GM21717 (cell line): ENCODE measurements around the gene GPATCH2.

Experiments used
- ATAC-seq: cut with Tn5 transposase; IDR thresholded peaks from one replicate; pipeline ENCODE4 v1.9.1; 2021; ENCODE audit warnings: mild to moderate bottlenecking, moderate library complexity; ENCODE audit not compliant: unreplicated experiment

GPATCH2 gene

DNA sequence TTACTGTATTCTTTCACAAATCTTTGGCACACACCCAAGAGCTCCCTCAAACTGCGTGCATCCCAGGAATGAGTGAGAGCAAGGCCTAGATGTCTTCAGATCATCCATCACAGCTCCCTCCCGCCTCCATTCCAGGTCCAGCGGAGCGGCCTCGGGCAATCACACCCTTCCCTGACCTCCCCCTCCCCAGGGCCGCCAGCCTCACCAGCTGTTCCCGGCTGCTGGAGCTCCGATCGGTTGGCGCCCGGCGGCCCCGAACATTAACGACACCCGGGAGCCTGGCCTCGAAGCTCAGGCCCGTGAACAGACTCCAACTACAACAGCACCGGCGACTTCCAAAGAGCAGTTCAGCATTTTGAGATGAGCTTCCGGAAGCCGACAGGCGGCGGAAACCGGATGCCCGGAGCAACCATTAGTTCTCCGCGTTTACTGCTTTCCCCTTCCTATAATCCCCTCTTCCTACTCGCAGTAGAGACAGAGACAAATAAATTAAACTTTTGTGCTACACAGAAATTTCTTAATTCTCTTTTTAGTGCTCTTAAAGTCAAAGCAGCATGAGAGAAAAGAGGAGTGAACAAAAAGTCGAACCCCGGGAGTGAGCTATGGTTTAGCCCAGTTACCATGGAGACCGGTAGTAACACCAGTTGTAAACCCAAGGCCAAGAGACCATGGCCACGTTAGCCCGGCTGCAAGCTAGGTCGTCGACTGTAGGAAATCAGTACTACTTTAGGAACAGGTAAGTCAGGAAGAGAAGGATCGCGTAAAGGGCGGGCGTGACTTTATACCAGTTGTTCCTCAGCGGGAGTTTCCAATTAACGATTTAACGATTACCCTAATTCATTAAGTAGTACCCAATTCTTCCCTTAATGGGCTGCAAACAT lies at the start of gene GPATCH2, which contains the start of gene SPATA17:
Gene GPATCH2, minus strand, starts transcription at position 380 of the 881 bp plus-strand sequence. Its CDS starts 119 bp downstream, at position 261.
Gene SPATA17, plus strand, starts transcription at position 634 of the 881 bp plus-strand sequence. Its CDS starts 35 bp downstream, at position 669.
- peak; percentile 99 for ATAC-seq

DNA sequence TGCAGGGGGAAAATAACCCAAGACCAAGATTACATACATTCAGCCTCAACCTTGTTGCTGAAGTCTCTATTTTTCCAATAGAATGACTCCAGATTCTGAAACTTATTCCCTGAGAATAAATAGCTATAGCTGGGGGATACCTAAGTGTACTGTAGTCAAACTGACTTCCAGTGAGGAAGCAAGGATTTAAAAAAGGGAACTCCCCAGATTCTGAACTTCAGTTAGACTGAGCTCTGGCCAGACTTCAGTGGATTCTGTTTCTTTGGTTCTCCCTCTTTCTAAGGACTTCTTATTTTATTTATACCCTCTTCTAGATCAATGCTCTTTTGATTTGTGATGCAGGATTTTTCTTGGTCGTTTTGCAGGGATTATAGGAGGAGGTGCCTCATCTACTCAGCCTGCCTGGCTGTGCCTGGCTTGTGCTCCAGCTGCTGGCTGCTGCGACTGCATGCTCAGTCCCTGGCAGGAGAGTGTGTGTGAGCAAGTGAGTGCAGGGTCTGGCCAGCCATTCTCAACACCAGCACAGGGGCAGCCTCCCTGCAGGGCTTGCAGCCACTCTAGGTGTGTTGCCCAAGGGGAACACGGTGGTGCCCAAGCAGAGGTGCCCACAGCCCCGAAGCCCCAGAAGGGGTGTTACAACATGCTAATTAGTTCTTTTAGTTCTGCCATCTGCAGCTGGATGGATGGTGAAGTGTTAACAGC lies 43.3 kb upstream of the GPATCH2 start:
- ATAC-seq: no peak

DNA sequence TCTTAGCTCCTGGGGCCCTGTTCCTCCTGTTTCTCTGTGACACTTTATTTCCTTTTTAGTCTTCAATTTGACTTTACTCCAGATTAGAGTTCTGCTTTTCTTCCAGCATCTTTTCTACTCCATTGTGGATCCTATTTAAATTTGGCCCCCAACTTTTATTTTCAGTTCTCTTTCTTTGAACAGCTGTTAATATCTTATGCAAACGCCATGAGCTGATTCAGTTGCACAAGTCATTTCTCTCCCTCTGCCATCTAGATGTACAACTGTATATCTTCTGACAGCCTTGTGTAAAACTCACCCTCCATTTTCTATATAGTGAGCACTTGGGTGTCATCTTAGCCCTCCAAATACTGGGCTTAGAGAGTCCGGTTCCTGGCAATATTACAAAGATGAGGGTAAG lies 42.5 kb upstream of the GPATCH2 start:
- ATAC-seq: peak; percentile 81

DNA sequence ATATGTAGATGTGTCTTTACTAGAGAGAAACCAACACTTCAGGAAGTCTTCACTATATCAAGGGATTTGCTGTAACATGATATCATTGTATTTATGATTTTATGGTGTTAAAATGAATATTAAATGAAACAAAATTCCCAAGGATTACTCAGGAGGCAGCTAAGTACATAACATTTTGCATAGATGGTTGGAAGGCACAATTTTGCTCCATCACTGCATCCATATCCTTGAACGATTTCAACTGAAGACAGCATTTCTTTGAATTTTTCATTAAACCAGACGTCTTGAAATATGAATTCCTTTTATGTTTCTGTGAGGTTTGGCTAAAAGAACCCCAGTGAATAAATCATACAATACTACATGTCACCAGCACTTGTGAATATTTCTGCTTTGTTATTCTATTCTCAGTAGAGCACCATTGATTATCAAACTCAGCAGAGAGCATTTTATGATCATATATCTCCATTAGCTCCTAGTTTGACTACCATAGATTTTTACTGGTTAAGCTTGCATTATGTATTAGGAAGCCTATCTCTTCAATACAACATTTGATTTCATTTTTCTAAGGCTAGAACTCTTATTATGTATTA lies 37.6 kb upstream of the GPATCH2 start:
- ATAC-seq: no peak

GRCh38 chr1:217661407-217661806 lies 30.5 kb upstream of the GPATCH2 start:
- ATAC-seq: peak; percentile 46

DNA sequence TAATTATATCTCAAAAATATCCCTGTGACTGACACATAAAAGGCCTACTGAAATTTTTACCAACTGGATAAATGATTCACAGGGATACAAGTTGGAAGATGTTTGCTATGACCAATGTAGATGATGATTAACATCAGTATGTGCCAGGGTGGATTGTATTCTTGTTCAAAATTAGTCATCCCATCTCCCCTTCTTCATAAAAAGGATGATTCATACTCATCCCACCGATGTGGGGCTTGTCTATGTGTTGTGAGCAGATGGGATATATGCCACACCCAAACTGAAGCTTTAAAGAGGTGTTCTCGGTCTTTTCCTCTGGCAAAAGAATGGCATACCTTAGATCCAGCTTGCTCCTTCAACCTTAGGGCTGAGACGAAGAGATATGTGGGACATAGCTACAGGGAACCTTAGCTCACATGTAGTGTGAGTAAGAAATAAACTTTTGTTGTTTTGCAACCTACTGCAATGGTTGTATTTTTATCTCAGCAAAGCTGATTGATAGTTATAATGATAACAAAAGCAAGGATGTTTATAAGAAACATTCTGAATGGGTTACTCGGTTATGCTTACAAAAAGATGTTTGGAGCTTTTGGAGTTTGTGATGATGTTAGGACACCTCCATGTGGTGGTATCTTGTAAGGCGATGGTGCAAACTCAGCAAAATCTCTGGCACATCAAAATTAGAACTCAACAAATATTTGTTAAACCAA lies 29.6 kb upstream of the GPATCH2 start:
- no peak for ATAC-seq

DNA sequence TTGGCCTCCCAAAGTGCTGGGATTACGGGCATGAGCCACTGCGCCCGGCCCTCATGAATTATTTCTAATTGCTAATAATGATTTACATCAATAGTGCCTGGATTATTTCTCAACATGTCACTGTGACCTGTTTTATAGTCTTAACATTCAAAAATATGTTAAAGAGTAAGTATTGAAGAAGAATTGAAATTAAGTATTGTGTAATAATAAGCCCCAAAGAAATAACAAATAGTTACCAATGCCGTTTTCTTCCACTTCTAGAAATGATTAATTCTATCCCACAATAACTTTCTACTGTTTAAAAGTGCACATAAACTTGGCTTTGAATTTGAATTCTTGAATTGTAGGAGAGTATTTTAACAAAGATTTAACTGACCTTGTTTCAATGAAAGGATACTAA lies 19.8 kb upstream of the GPATCH2 start:
- ATAC-seq: no peak

GRCh38 chr1:217647791-217648190 lies 16.9 kb upstream of the GPATCH2 start:
- ATAC-seq: no peak

GRCh38 chr1:217642455-217642854 lies 11.6 kb upstream of the GPATCH2 start:
- no peak for ATAC-seq

- no peak for ATAC-seq
Observed at GRCh38 chr1:217627431-217627830, 3.5 kb downstream of the GPATCH2 start.

GRCh38 chr1:217626321-217626720 lies 4.6 kb downstream of the GPATCH2 start:
- ATAC-seq: no peak

DNA sequence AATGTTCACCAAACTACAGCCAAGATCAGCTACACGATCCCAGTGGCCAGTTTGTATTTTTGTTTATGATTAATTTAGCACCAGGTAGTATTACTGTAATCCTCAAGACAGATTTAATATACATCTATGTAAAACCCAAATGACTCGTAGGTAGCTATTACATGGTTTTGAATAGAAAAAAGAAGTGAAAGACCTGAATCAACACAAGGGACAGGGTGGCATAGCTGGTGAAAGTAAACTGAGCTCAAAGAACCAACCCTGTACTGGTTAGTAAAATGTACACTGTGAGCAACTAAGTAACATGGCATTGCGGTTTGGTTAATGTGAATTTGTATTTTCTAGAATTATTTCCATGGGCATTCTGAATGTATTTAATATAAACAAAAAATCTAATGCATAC lies 8.8 kb downstream of the GPATCH2 start:
- no peak for ATAC-seq

DNA sequence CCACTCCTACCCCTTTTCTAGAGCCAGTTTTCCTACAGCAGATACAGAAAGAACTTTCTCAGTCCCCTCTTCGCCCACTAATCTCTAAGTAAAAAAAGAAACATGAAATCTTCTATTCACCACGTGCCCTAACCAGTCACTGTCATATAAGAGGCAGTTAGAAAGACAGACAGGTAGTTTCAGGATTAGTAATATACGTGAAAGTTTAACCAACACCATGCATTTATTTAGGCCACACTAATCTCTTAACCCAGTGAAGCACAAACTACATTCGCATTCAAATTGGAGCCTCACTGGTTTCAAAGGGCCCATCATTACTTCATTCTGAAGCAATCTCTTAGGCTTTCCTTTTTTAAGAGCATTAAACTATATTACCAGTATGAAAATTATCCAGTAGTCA lies 10.1 kb downstream of the GPATCH2 start:
- peak; percentile 100 for ATAC-seq

DNA sequence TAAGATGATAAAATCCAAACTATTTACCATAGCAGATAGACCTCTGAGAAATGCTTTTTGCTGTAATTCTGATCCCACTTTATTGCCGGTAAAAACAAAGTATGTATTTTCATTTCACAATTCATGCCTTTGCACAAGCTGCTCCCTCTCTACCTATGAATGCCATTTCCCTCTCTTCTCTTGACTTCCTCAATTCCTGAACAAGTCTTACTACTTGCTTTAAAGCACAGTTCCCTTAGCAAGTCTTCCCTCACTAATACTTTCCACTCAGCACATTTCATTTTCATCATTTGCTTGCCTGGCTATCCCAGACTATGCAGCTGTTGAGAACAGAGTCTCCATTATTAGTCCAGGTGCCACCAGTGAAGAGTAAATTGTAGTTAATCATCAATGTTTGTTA lies 13.8 kb downstream of the GPATCH2 start:
- no peak for ATAC-seq

DNA sequence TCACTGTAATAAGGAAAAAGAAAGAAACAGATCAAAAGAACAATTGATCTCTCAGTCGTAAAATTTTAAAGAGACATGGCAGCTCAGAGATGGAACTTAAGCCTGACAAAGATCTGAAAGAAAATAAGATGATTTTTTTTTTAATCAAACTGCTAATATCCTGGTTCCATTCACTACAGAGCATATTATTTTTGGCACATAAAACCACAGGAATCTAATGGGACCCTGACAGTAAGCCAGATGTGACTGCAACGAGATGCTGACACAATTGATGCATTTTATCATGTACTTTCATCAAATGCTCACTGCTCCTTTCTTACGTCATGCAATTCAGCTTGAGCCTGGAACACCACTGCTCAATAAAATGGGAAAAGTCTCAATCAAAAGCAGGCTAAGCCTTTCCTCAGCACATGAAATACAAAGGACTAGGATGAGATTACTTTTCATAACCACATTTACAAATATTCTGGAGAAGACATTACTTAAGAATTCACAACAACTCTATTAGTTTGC lies 16.6 kb downstream of the GPATCH2 start:
- ATAC-seq: no peak

DNA sequence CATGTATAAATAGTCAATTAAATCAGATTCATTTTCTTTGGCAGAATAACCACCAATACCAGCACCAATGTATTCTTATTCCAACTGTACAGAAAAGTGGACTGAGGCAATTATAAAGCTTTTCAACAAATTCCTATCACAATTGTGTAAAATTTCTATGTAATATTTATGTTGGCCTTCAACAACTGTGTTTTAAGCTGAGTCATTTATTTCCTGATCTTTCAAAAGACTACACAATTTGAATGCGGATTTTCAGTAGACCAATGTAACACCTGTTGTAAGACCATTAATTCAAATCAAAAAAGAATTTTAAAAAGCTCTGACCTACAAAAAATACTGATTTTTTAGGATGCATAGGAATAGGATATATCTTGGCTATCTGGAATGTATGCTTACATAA lies 25.5 kb downstream of the GPATCH2 start:
- ATAC-seq: no peak

DNA sequence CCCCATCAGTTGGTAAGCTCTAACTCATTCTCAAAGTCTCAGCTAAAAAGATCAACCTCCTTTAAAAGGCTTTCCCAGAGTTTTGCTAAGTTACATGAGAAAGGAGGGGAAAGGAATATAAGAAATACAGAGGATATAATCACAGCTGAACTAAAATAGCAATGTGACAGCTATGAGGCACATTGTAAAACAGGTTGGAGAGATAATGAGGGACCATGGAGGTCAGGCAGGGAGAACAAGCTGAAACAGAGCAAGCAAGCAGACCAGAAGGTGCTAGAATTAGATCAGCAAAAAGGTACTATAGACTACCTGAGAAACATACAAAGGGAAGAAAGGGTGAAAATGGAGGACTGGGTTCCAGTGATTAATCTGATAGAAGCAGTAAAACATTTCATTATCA lies 28.5 kb downstream of the GPATCH2 start:
- no peak for ATAC-seq

DNA sequence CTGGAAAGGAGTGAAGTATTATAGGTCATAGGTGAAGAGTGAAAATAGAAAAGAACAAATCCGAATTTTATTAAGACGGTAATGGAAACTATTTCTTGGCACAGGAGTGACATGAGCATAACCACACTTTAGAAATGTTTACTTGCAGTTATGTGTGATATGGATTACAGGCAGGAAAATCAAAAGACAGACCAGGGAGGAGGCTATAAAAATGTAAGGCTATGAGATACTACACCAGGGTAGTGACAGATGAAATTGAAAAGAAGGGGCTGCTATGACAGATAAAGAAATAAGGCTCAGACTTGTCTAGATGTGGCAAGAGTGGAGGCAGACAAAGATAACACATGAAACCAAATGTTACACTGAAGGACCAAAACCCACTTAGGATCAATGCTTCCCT lies 31.7 kb downstream of the GPATCH2 start:
- ATAC-seq: no peak

DNA sequence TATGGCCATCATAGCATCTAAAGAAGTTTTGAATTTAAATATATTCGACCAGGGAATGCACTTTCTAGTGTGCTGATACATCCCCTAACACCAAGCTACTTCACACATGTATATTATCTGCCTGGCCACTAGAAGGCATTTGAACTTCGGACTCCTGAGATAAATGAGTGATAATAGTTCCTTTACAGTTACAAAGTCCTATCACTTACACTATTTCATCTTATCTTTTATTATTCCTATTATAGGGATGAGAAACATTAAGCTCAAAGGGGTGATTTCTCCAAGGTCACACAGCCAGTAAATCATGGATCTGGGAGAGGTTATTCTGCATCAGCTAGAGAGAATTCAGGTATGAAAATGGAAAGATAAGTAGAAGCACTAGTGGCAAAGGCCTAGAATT lies 40.3 kb downstream of the GPATCH2 start:
- no peak for ATAC-seq

GRCh38 chr1:217586586-217586985 lies 44.3 kb downstream of the GPATCH2 start:
- no peak for ATAC-seq

DNA sequence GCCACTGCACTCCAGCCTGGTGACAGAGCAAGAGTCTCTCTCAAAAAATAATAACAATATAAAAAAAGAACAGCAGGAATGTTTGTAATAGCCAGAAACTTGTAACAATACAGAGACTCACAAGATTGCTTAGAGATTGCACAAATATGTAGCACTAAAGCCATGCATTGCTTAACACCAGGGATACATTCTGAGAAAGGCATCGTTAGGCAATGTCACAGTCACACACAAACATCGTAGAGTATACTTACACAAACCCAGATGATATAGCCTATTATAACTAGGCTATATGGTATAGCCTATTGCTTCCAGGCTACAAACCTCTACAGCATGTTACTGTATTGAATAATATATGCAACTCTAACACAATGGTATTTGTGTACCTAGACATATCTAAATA lies 45.3 kb downstream of the GPATCH2 start:
- ATAC-seq: no peak
